Thyroid gland (tissue), 4 donors: ENCODE results near the gene GARS1. TPM values are rescaled to one million over a fixed set of nuclear protein-coding genes. Genes with fewer than 3 reads are reported as not detected.

Experiments
- DNase-seq, 2 donors: peaks; one replicate each; pipeline ENCODE4 v3.0.0-alpha.2; 2019
- H3K27ac ChIP-seq, 3 donors: fragments of 200-600 bp; sonication (generic); 1 replicate in 2 of 3; 2 replicates in 1 of 3; pipeline ENCODE4 v1.5.1; 2016 to 2019; ENCODE audit warnings: mild to moderate bottlenecking in 1 of 3, moderate library complexity in 1 of 3
- H3K27me3 ChIP-seq: fragments of 200-600 bp; sonication (generic); one replicate; pipeline ENCODE4 v1.5.1; 2019
- H3K36me3 ChIP-seq, 2 donors: fragments of 200-600 bp; sonication (generic); one replicate each; pipeline ENCODE4 v1.5.1; 2016 to 2019
- H3K4me1 ChIP-seq, 2 donors: fragments of 200-600 bp; sonication (generic); one replicate each; pipeline ENCODE4 v1.5.1; 2017 to 2019
- H3K4me3 ChIP-seq, 3 donors: fragments of 200-600 bp; sonication (generic); replicated peaks in 1 of 3; 1 replicate in 2 of 3; 2 replicates in 1 of 3; pipeline ENCODE4 v1.5.1; 2016; ENCODE audit warnings: mild to moderate bottlenecking in 1 of 3
- H3K9me3 ChIP-seq: fragments of 200-600 bp; sonication (generic); one replicate; pipeline ENCODE4 v1.5.1; 2017
- POLR2A ChIP-seq, 2 donors: fragments of 450-650 bp; IDR thresholded peaks; one replicate each; pipeline ENCODE4 v1.6.1; 2017; ENCODE audit warnings: antibody characterized with exemption in 2 of 2, mild to moderate bottlenecking in 2 of 2, moderate library complexity in 1 of 2
- WGBS, 2 donors: methylation state at CpG; one replicate each; pipeline ENCODE4 v1.1.5; 2017; 5-methylcytosine and 5-hydroxymethylcytosine counted together
- intact Hi-C: fragments of 100-400 bp; cut with DNase I; formaldehyde crosslinking; loops from one replicate; pipeline ENCODE4 v1.15.1; 2023
- total RNA-seq, 4 donors: library from RNA; depleted of rRNA; stranded (reverse); fragments of >200 nt; gene quantifications; one replicate each; pipeline ENCODE4 v1.2.3, GENCODE V29; 2016
- TF ChIP-seq, protein P1 (sequence below), 6 experiments: fragments of 200-600 bp in 3 of 6; fragments of 450-650 bp in 3 of 6; sonication (generic) in 3 of 6; IDR thresholded peaks; one replicate each; pipeline ENCODE4 v1.5.1; 2016 to 2019; ENCODE audit warnings: antibody characterized with exemption in 6 of 6, mild to moderate bottlenecking in 2 of 6, inconsistent platforms in 1 of 6, moderate library complexity in 1 of 6

Gene GARS1
- total RNA-seq, 4 donors from 2014 or later: 59.7 to 79.2 (median 72.9) TPM

DNA sequence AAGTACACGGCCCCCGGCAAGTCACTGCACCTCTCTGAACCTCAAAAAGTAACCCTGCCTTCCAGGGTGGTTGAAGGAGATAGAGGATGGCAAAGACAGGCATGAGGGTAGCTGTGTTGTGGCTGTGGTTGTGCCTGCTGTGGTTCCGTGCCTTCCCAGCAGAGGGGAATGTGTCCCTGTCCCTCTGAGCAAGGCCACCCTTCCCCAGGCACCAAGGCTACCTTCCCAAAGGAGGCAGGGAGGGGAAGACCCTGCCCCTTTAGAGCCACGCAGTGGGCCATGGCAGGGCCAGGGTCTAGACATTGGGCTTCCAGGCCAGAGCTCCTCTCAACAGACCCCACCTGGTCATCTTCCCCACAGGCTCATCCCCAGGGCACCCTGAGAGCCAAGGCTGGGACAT is 68.7 kb downstream of the GARS1 start:
- no peaks in the 10 kb centered on the region for H3K4me1 ChIP-seq
- H3K9me3 ChIP-seq: no peaks in the 10 kb centered on the region
- no peak overlapping the region for H3K27ac ChIP-seq
- intact Hi-C loops: no loop called here
- H3K27me3 ChIP-seq: no peaks in the 10 kb centered on the region
- no peaks in the 10 kb centered on the region for H3K36me3 ChIP-seq
- 75 to 84% methylated on average over 2 to 4 of the region's 4 CpGs for WGBS, 2 donors
- H3K4me3 ChIP-seq: no peak overlapping the region
- no peak for DNase-seq
- TF ChIP-seq POLR2A (IDR thresholded peaks at IDR 0.05): no peak
- TF ChIP-seq, protein P1, sequence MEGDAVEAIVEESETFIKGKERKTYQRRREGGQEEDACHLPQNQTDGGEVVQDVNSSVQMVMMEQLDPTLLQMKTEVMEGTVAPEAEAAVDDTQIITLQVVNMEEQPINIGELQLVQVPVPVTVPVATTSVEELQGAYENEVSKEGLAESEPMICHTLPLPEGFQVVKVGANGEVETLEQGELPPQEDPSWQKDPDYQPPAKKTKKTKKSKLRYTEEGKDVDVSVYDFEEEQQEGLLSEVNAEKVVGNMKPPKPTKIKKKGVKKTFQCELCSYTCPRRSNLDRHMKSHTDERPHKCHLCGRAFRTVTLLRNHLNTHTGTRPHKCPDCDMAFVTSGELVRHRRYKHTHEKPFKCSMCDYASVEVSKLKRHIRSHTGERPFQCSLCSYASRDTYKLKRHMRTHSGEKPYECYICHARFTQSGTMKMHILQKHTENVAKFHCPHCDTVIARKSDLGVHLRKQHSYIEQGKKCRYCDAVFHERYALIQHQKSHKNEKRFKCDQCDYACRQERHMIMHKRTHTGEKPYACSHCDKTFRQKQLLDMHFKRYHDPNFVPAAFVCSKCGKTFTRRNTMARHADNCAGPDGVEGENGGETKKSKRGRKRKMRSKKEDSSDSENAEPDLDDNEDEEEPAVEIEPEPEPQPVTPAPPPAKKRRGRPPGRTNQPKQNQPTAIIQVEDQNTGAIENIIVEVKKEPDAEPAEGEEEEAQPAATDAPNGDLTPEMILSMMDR (IDR thresholded peaks at IDR 0.05): no peak

GRCh38 chr7:30664184-30664885 is 69.7 kb downstream of the GARS1 start:
- no peaks in the 10 kb centered on the region for H3K4me1 ChIP-seq
- no peaks in the 10 kb centered on the region for H3K9me3 ChIP-seq
- no peak overlapping the region for H3K4me3 ChIP-seq
- no peak overlapping the region for H3K27ac ChIP-seq
- intact Hi-C loops: no loop called here
- no peaks in the 10 kb centered on the region for H3K36me3 ChIP-seq
- no peaks in the 10 kb centered on the region for H3K27me3 ChIP-seq
- 87 to 94% methylated on average over 2 of the region's 2 CpGs for WGBS, 2 donors
- DNase-seq: no peak
- TF ChIP-seq, protein P1 (IDR thresholded peaks at IDR 0.05): no peak
- TF ChIP-seq POLR2A (IDR thresholded peaks at IDR 0.05): no peak

DNA sequence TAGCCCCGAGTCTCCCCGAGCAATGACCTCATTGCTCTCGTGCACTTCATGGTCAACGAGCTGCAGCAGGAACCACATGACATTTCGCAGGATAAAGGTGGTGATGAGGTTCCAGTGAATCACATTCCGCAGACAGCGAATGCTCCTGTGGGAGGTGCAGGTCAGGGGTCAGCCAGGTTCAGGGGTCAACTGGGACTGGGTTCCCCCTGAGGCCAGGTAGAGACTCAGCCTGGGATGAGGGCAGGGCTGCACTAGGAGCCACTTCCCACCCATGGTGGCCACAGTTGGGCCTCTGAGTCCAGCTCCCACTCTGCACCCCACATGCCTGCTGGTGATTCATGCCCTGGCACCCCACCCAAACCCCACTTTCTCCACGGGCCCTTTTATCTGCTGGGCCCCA is 70.4 kb downstream of the GARS1 start:
- TF ChIP-seq POLR2A (IDR thresholded peaks at IDR 0.05): no peak
- TF ChIP-seq, protein P1 (IDR thresholded peaks at IDR 0.05): no peak
- intact Hi-C loops: no loop called here
- no peak for DNase-seq
- Histone ChIP-seq H3K4me3 (no peak overlapping the region), H3K9me3 (no peaks in the 10 kb centered on the region), H3K27me3 (no peaks in the 10 kb centered on the region), H3K36me3 (no peaks in the 10 kb centered on the region), H3K4me1 (no peaks in the 10 kb centered on the region), H3K27ac (no peak overlapping the region)
- WGBS, 2 donors: 54 to 62% methylated on average over 7 to 8 of the region's 8 CpGs

DNA sequence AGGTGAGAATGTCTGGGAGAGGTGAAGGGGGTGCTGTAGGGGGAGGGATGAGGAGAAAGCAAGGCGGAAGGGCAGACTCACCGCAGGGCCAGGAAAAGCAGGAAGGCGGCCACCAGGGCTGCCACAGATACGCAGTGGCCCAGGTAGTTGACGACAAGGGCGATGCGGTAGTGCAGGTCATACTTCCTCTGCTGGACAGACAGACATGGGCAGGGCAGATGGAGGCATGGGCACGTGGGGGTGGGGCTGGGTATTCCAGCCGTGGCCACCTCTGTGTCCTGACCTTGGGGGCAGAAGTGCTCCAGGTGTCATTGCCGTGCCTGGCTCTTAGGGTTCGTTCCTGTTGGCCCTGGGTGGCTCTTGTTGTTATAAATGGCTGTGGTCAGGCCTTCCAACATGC is 70.8 kb downstream of the GARS1 start:
- H3K27ac ChIP-seq: no peak overlapping the region
- intact Hi-C loops: no loop called here
- WGBS, 2 donors: 82 to 84% methylated on average over 11 of the region's 11 CpGs

GRCh38 chr7:30667172-30667571 is 72.5 kb downstream of the GARS1 start:
- no peak for TF ChIP-seq POLR2A (IDR thresholded peaks at IDR 0.05)
- TF ChIP-seq, protein P1 (IDR thresholded peaks at IDR 0.05): no peak
- intact Hi-C loops: no loop called here
- no peaks in the 10 kb centered on the region for H3K4me1 ChIP-seq
- H3K9me3 ChIP-seq: no peaks in the 10 kb centered on the region
- 80 to 85% methylated on average over 3 of the region's 3 CpGs for WGBS, 2 donors
- H3K36me3 ChIP-seq: no peaks in the 10 kb centered on the region
- no peak overlapping the region for H3K4me3 ChIP-seq
- no peak overlapping the region for H3K27ac ChIP-seq
- no peak for DNase-seq
- no peaks in the 10 kb centered on the region for H3K27me3 ChIP-seq

More for the DNA sequence above, 70.8 kb downstream of the GARS1 start:
- H3K4me1 ChIP-seq: no peaks in the 10 kb centered on the region
- no peak overlapping the region for H3K4me3 ChIP-seq
- no peak for DNase-seq
- H3K27me3 ChIP-seq: no peaks in the 10 kb centered on the region
- no peaks in the 10 kb centered on the region for H3K9me3 ChIP-seq
- no peaks in the 10 kb centered on the region for H3K36me3 ChIP-seq
- TF ChIP-seq POLR2A (IDR thresholded peaks at IDR 0.05): no peak
- TF ChIP-seq, protein P1 (IDR thresholded peaks at IDR 0.05): no peak
